ENCODE measurements around the gene VPS35L.
"Not testable (repeated sequence)": the region's sequence is repeated elsewhere in the genome, so short reads cannot be mapped to it uniquely, and the experiment has no call there.

Gene VPS35L

GRCh38 chr16:19540241-19540970 is 15.1 kb upstream of the VPS35L start:
- no peak for TF ChIP-seq CTCF (IDR thresholded peaks at IDR 0.05; ENCODE audit: extremely low read depth, missing control alignments)
- DNase-seq (ENCODE audit: low spot score) = no peak

GRCh38 chr16:19542138-19542821 is 13.2 kb upstream of the VPS35L start:
- no peak for TF ChIP-seq CTCF (IDR thresholded peaks at IDR 0.05; ENCODE audit: extremely low read depth, missing control alignments)
- no peak for DNase-seq (ENCODE audit: low spot score)

GRCh38 chr16:19543278-19543996 is 12.1 kb upstream of the VPS35L start:
- DNase-seq (ENCODE audit: low spot score) = not testable (repeated sequence)

- DNase-seq (ENCODE audit: low spot score) = no peak
- TF ChIP-seq CTCF (IDR thresholded peaks at IDR 0.05; ENCODE audit: extremely low read depth, missing control alignments) = no peak
Observed at GRCh38 chr16:19548144-19548543, 7.4 kb upstream of the VPS35L start.

- no peak for DNase-seq (ENCODE audit: low spot score)
- TF ChIP-seq CTCF (IDR thresholded peaks at IDR 0.05; ENCODE audit: extremely low read depth, missing control alignments) = no peak
Observed at GRCh38 chr16:19549673-19550072, 5.8 kb upstream of the VPS35L start.

GRCh38 chr16:19555938-19556771 is 652 bp downstream of the VPS35L start:
- DNase-seq (ENCODE audit: low spot score) = peak; percentile 33
- TF ChIP-seq CTCF (IDR thresholded peaks at IDR 0.05; ENCODE audit: extremely low read depth, missing control alignments) = no peak

GRCh38 chr16:19559242-19559910 is 3.9 kb downstream of the VPS35L start:
- peak; percentile 22 for DNase-seq (ENCODE audit: low spot score)

More at GRCh38 chr16:19559242-19559910, 3.9 kb downstream of the VPS35L start:
- peak; percentile 51 for TF ChIP-seq CTCF (IDR thresholded peaks at IDR 0.05; ENCODE audit: extremely low read depth, missing control alignments)

Measured in GM20000 (cell line).